Activated effector memory CD4-positive, alpha-beta T cell treated with anti-CD3 and anti-CD28 coated beads, Interleukin-2, amount 50 U/mL, for 16 hours (primary cell): ENCODE data around the gene CD300LG.
"Not testable (repeated sequence)": the region's sequence is repeated elsewhere in the genome, so short reads cannot be mapped to it uniquely, and the experiment has no call there.

ENCODE experiments used
- DNase-seq: peaks from one replicate; pipeline ENCODE4 v3.0.0-alpha.2; 2020

Gene CD300LG

GRCh38 chr17:43881181-43881580 lies 34.2 kb downstream of the CD300LG start:
- no peak for DNase-seq

- no peak for DNase-seq
Observed at GRCh38 chr17:43881758-43882505, 35.0 kb downstream of the CD300LG start.

GRCh38 chr17:43882761-43883415 lies 35.9 kb downstream of the CD300LG start:
- DNase-seq, result no peak

GRCh38 chr17:43888548-43888947 lies 41.6 kb downstream of the CD300LG start:
- DNase-seq, result no peak

GRCh38 chr17:43890240-43890639 lies 43.3 kb downstream of the CD300LG start:
- DNase-seq, result no peak

- peak; percentile 13 for DNase-seq
Observed at GRCh38 chr17:43891851-43892646, 45.1 kb downstream of the CD300LG start.

GRCh38 chr17:43892647-43892952 lies 45.6 kb downstream of the CD300LG start:
- no peak for DNase-seq

GRCh38 chr17:43894494-43894893 lies 47.5 kb downstream of the CD300LG start:
- DNase-seq, result not testable (repeated sequence)

GRCh38 chr17:43897831-43898230 lies 50.9 kb downstream of the CD300LG start:
- DNase-seq, result no peak

GRCh38 chr17:43898446-43898845 lies 51.5 kb downstream of the CD300LG start:
- no peak for DNase-seq

GRCh38 chr17:43900183-43900857 lies 53.3 kb downstream of the CD300LG start:
- peak; percentile 93 for DNase-seq

- DNase-seq, result no peak
Observed at GRCh38 chr17:43900858-43901754, 54.1 kb downstream of the CD300LG start.

- DNase-seq, result no peak
Observed at GRCh38 chr17:43901861-43902589, 55.0 kb downstream of the CD300LG start.

- no peak for DNase-seq
Observed at GRCh38 chr17:43905400-43905984, 58.5 kb downstream of the CD300LG start.

GRCh38 chr17:43905985-43906852 lies 59.2 kb downstream of the CD300LG start:
- peak; percentile 76 for DNase-seq

- DNase-seq, result peak; percentile 64
Observed at GRCh38 chr17:43906951-43907424, 60.0 kb downstream of the CD300LG start.

- peak; percentile 84 for DNase-seq
Observed at GRCh38 chr17:43907425-43907981, 60.5 kb downstream of the CD300LG start, which contains the start of gene MPP2. Gene MPP2, minus strand, starts transcription at chr17:43907536. Its CDS starts 3,076 bp downstream, at chr17:43904460.

- peak; percentile 82 for DNase-seq
Observed at GRCh38 chr17:43907998-43908721, 61.2 kb downstream of the CD300LG start.
